ENCODE results near the gene PLXNA1. TPM values are rescaled to one million over a fixed set of nuclear protein-coding genes. Genes with fewer than 3 reads are reported as not detected.

The PLXNA1 gene
- total and polyA plus RNA-seq, 4 donors, result 0.92 to 8.3 (median 4.4) TPM

DNA sequence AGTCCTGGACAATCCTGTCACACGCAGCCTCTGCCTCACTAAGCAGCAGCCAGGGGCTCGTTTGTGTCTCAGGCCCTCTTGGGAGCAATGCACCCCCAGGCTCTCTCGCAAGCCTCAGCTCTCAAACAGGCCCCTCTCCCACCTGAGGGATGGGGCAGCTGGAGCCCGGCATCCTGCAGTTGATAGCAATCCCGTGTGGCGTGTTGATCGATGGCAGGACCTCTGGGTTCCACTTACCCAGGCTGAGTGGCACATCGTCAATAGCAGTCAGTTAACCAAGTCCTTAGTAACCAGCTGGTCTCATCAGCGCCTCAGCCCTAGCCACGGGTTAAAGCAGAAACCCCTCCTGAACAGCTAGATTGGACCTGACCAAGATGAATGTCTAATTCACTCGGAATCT, 36.5 kb upstream of the PLXNA1 start:
- H3K27ac ChIP-seq (ENCODE audit: low read depth in 1 of 2, low read length in 2 of 2), result no peak overlapping the region
- no peaks in the 10 kb centered on the region for H3K27me3 ChIP-seq (ENCODE audit: control insufficient read depth in 4 of 4, insufficient read depth in 4 of 4, low read length in 3 of 4)
- TF ChIP-seq MAX (IDR thresholded peaks at IDR 0.05) (no peak), NR2F2 (IDR thresholded peaks at IDR 0.05) (no peak), HNF4G (IDR thresholded peaks at IDR 0.05) (no peak), RAD21 (IDR thresholded peaks at IDR 0.05) (no peak), JUND (IDR thresholded peaks at IDR 0.05) (no peak), TAF1 (conservative IDR thresholded peaks at IDR 0.05) (no peak)
- TF ChIP-seq, protein P1, sequence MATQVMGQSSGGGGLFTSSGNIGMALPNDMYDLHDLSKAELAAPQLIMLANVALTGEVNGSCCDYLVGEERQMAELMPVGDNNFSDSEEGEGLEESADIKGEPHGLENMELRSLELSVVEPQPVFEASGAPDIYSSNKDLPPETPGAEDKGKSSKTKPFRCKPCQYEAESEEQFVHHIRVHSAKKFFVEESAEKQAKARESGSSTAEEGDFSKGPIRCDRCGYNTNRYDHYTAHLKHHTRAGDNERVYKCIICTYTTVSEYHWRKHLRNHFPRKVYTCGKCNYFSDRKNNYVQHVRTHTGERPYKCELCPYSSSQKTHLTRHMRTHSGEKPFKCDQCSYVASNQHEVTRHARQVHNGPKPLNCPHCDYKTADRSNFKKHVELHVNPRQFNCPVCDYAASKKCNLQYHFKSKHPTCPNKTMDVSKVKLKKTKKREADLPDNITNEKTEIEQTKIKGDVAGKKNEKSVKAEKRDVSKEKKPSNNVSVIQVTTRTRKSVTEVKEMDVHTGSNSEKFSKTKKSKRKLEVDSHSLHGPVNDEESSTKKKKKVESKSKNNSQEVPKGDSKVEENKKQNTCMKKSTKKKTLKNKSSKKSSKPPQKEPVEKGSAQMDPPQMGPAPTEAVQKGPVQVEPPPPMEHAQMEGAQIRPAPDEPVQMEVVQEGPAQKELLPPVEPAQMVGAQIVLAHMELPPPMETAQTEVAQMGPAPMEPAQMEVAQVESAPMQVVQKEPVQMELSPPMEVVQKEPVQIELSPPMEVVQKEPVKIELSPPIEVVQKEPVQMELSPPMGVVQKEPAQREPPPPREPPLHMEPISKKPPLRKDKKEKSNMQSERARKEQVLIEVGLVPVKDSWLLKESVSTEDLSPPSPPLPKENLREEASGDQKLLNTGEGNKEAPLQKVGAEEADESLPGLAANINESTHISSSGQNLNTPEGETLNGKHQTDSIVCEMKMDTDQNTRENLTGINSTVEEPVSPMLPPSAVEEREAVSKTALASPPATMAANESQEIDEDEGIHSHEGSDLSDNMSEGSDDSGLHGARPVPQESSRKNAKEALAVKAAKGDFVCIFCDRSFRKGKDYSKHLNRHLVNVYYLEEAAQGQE (IDR thresholded peaks at IDR 0.05), result no peak
- H3K4me1 ChIP-seq (ENCODE audit: control insufficient read depth in 4 of 4, insufficient read depth in 4 of 4, low read length in 3 of 4), result peaks cover 0 to 4% (median 0%) of the 10 kb centered on the region in 4 donors
- 94% methylated on average over 11 of the region's 11 CpGs for WGBS
- H3K9ac ChIP-seq (ENCODE audit: low read depth in 1 of 2, low read length in 2 of 2), result no peak overlapping the region
- H3K36me3 ChIP-seq (ENCODE audit: control insufficient read depth in 4 of 4, insufficient read depth in 3 of 4, low read depth in 1 of 4, low read length in 3 of 4), result no peaks in the 10 kb centered on the region
- H3K4me3 ChIP-seq (ENCODE audit: low read depth in 1 of 3, low read length in 3 of 3), result no peak overlapping the region
- no peak for DNase-seq (ENCODE audit: low spot score)
- no peaks in the 10 kb centered on the region for H3K9me3 ChIP-seq (ENCODE audit: control insufficient read depth in 4 of 4, low read length in 3 of 4)

GRCh38 chr3:126947429-126947828, 35.5 kb upstream of the PLXNA1 start:
- Histone ChIP-seq H3K27ac (ENCODE audit: low read depth in 1 of 2, low read length in 2 of 2) (no peak overlapping the region), H3K4me1 (ENCODE audit: control insufficient read depth in 4 of 4, insufficient read depth in 4 of 4, low read length in 3 of 4) (peaks cover 0 to 4% (median 0%) of the 10 kb centered on the region in 4 donors), H3K27me3 (ENCODE audit: control insufficient read depth in 4 of 4, insufficient read depth in 4 of 4, low read length in 3 of 4) (no peaks in the 10 kb centered on the region), H3K9ac (ENCODE audit: low read depth in 1 of 2, low read length in 2 of 2) (no peak overlapping the region), H3K36me3 (ENCODE audit: control insufficient read depth in 4 of 4, insufficient read depth in 3 of 4, low read depth in 1 of 4, low read length in 3 of 4) (no peaks in the 10 kb centered on the region), H3K9me3 (ENCODE audit: control insufficient read depth in 4 of 4, low read length in 3 of 4) (no peaks in the 10 kb centered on the region), H3K4me3 (ENCODE audit: low read depth in 1 of 3, low read length in 3 of 3) (no peak overlapping the region)
- TF ChIP-seq RAD21 (IDR thresholded peaks at IDR 0.05), result no peak
- no peak for DNase-seq (ENCODE audit: low spot score)
- 74% methylated on average over 8 of the region's 8 CpGs for WGBS

DNA sequence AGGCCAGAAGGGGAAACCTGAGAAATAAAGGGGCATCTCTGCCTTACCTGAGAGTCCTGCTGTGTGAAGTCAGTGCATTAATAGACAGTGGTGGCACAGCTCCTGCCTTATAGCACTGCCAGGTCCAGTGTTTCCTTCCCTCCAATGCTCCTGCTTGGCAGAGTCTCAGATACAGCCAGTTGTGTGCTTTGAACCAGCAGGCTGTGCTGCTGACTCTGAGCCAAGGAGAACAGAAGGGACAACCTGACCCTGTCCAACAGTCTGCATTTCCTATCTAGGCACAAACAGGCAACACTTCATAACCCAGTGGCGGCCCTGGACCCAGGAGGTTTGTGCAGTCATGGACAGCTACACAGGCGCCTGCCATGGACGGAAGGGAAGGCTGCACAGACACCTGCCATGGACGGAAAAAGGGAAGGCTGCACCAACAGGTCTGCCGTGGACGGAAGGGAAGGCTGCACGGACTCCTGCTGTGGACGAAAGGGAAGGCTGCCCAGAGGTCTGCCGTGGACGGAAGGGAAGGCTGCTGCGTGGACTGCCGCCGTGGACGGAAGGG, 33.9 kb upstream of the PLXNA1 start:
- no peaks in the 10 kb centered on the region for H3K27me3 ChIP-seq (ENCODE audit: control insufficient read depth in 4 of 4, insufficient read depth in 4 of 4, low read length in 3 of 4)
- DNase-seq (ENCODE audit: low spot score), result no peak
- H3K27ac ChIP-seq (ENCODE audit: low read depth in 1 of 2, low read length in 2 of 2), result no peak overlapping the region
- H3K4me3 ChIP-seq (ENCODE audit: low read depth in 1 of 3, low read length in 3 of 3), result no peak overlapping the region
- no peaks in the 10 kb centered on the region for H3K36me3 ChIP-seq (ENCODE audit: control insufficient read depth in 4 of 4, insufficient read depth in 3 of 4, low read depth in 1 of 4, low read length in 3 of 4)
- H3K9me3 ChIP-seq (ENCODE audit: control insufficient read depth in 4 of 4, low read length in 3 of 4), result no peaks in the 10 kb centered on the region
- H3K9ac ChIP-seq (ENCODE audit: low read depth in 1 of 2, low read length in 2 of 2), result no peak overlapping the region
- 87% methylated on average over 14 of the region's 14 CpGs for WGBS
- H3K4me1 ChIP-seq (ENCODE audit: control insufficient read depth in 4 of 4, insufficient read depth in 4 of 4, low read length in 3 of 4), result peaks cover 0 to 4% (median 0%) of the 10 kb centered on the region in 4 donors
- TF ChIP-seq CTCF (IDR thresholded peaks at IDR 0.05; ENCODE audit: low read depth, low read length, missing input control) (no peak), YY1 (IDR thresholded peaks at IDR 0.05) (no peak), JUND (IDR thresholded peaks at IDR 0.05) (no peak), FOXA1 (IDR thresholded peaks at IDR 0.05) (no peak), FOXA2 (IDR thresholded peaks at IDR 0.05) (no peak), TAF1 (conservative IDR thresholded peaks at IDR 0.05) (no peak), GABPA (IDR thresholded peaks at IDR 0.05 in 1 of 2, conservative IDR thresholded peaks at IDR 0.05 in 1 of 2) (no peak), NR2F2 (IDR thresholded peaks at IDR 0.05) (no peak), EGR1 (IDR thresholded peaks at IDR 0.05; ENCODE audit: low read depth in 2 of 2) (no peak), HNF4G (IDR thresholded peaks at IDR 0.05) (no peak), RAD21 (IDR thresholded peaks at IDR 0.05) (no peak), SP1 (IDR thresholded peaks at IDR 0.05) (no peak), HNF4A (conservative IDR thresholded peaks at IDR 0.05) (no peak)
- TF ChIP-seq, protein P2, sequence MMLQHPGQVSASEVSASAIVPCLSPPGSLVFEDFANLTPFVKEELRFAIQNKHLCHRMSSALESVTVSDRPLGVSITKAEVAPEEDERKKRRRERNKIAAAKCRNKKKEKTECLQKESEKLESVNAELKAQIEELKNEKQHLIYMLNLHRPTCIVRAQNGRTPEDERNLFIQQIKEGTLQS (IDR thresholded peaks at IDR 0.05), result no peak
- TF ChIP-seq, protein P3, sequence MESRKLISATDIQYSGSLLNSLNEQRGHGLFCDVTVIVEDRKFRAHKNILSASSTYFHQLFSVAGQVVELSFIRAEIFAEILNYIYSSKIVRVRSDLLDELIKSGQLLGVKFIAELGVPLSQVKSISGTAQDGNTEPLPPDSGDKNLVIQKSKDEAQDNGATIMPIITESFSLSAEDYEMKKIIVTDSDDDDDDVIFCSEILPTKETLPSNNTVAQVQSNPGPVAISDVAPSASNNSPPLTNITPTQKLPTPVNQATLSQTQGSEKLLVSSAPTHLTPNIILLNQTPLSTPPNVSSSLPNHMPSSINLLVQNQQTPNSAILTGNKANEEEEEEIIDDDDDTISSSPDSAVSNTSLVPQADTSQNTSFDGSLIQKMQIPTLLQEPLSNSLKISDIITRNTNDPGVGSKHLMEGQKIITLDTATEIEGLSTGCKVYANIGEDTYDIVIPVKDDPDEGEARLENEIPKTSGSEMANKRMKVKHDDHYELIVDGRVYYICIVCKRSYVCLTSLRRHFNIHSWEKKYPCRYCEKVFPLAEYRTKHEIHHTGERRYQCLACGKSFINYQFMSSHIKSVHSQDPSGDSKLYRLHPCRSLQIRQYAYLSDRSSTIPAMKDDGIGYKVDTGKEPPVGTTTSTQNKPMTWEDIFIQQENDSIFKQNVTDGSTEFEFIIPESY (IDR thresholded peaks at IDR 0.05), result no peak
